ENCODE measurements around the gene GRK7. TPM values are rescaled to one million over a fixed set of nuclear protein-coding genes. Genes with fewer than 3 reads are reported as not detected.

GRK7 gene
- total RNA-seq, 1 experiment from 2014 or later, result not detected

GRCh38 chr3:141724186-141724585 is 39.0 kb upstream of the GRK7 start (continued):
- TF ChIP-seq REST (IDR thresholded peaks at IDR 0.05; ENCODE audit: low read depth) (no peak), EZH2 (IDR thresholded peaks at IDR 0.05) (no peak), ZNF274 (IDR thresholded peaks at IDR 0.05; ENCODE audit: low read depth, low read length) (no peak), SRF (IDR thresholded peaks at IDR 0.05; ENCODE audit: low read depth) (no peak)

GRCh38 chr3:141725036-141725435 is 38.2 kb upstream of the GRK7 start:
- Histone ChIP-seq H3K9ac (ENCODE audit: low read length) (no peak overlapping the region), H3K27ac (ENCODE audit: low read depth, low read length) (no peak overlapping the region), H2AFZ (ENCODE audit: low read depth, low read length, poor library complexity, severe bottlenecking) (no peak overlapping the region), H3K27me3 (ENCODE audit: insufficient read depth, low read length) (no peaks in the 10 kb centered on the region), H3K36me3 (ENCODE audit: control insufficient read depth in 1 of 2, insufficient read depth in 2 of 2, low read length in 2 of 2) (no peaks in the 10 kb centered on the region), H3K4me1 (ENCODE audit: control insufficient read depth in 1 of 2, insufficient read depth in 2 of 2, low read length in 2 of 2) (no peaks in the 10 kb centered on the region), H3K9me3 (ENCODE audit: control insufficient read depth in 1 of 2, insufficient read depth in 1 of 2, low read depth in 1 of 2, low read length in 2 of 2) (no peaks in the 10 kb centered on the region), H3K4me3 (replicated peaks in 1 of 2; ENCODE audit: low read depth in 1 of 2, low read length in 2 of 2) (no peak overlapping the region), H4K20me1 (ENCODE audit: insufficient read depth) (no peaks in the 10 kb centered on the region), H3K9me2 (ENCODE audit: insufficient read depth) (no peaks in the 10 kb centered on the region), H3K79me2 (ENCODE audit: insufficient read depth, low read length) (no peaks in the 10 kb centered on the region), H3K4me2 (ENCODE audit: low read length) (no peak overlapping the region)
- no peak for ATAC-seq
- ChIA-PET POLR2A (no interaction called here), CTCF (interaction anchor here (1.6 kb wide), 1 partner anchor 13 kb away, joined by 3 read pairs; the partner anchor contains the start of gene RNF7), RAD21 (ENCODE audit: low non-redundant PET in 1 of 2, low total read pairs in 2 of 2, uncharacterized antibody in 2 of 2, unreplicated experiment in 2 of 2) (no interaction called here)
- intact Hi-C loops (cut with micrococcal nuclease), result no loop called here
- DNase-seq (ENCODE audit: low read depth, low spot score), result no peak
- no TSS peak for BruUV-seq (replicated peaks)
- TF ChIP-seq, protein P1, sequence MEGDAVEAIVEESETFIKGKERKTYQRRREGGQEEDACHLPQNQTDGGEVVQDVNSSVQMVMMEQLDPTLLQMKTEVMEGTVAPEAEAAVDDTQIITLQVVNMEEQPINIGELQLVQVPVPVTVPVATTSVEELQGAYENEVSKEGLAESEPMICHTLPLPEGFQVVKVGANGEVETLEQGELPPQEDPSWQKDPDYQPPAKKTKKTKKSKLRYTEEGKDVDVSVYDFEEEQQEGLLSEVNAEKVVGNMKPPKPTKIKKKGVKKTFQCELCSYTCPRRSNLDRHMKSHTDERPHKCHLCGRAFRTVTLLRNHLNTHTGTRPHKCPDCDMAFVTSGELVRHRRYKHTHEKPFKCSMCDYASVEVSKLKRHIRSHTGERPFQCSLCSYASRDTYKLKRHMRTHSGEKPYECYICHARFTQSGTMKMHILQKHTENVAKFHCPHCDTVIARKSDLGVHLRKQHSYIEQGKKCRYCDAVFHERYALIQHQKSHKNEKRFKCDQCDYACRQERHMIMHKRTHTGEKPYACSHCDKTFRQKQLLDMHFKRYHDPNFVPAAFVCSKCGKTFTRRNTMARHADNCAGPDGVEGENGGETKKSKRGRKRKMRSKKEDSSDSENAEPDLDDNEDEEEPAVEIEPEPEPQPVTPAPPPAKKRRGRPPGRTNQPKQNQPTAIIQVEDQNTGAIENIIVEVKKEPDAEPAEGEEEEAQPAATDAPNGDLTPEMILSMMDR (IDR thresholded peaks at IDR 0.05 in 2 of 3, conservative IDR thresholded peaks at IDR 0.05 in 1 of 3; ENCODE audit: borderline replicate concordance in 1 of 3, insufficient read depth in 1 of 3, low read depth in 2 of 3, low read length in 2 of 3), result no peak
